UCSD-AML1 (cell line): ENCODE results near the gene XPNPEP2.
"Not testable (repeated sequence)": the region's sequence is repeated elsewhere in the genome, so short reads cannot be mapped to it uniquely, and the experiment has no call there.

ENCODE experiments used
- DNase-seq: peaks from one replicate; lab custom pipeline; 2025; ENCODE audit not compliant: unreplicated experiment; lab: John Stamatoyannopoulos, UW

XPNPEP2 gene

GRCh38 chrX:129719931-129720530 lies 18.7 kb upstream of the XPNPEP2 start:
- no peak for DNase-seq

DNA sequence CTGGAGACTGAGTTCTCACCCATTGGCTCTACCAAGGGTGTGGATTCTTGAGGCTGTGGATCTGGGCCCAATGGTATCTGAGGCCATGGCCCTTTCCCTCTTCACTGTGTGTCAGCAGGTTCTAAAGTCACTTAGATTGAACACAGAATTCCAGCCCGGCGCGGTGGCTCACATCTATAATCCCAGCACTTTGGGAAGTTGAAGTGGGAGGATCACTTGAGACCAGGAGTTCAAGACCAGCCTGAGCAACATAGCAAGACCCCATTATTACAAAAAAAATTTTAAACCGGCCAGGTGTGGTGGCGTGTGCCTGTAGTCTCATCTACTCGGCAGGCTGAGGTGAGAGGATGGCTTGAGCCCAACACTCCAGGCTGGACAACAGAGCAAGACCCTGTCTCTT lies 18.0 kb upstream of the XPNPEP2 start:
- no peak for DNase-seq

DNA sequence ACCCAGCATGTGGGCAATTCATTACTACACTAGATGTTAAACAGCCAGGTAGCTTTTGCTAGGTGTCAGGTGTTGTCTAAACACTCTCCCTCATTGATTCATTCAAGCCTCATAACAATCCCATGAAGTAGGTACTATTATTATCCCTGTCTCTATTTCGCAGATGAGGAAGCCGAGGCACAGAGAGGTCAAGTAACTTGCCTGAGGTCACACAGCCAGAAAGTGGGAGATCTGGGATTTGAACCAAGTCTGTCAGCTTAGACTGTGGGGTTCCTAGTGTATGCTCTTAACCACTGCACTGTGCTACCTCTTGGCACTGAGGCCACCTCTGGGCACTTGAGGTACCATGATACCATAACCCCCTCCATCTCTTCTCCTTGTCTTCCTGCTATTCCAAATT lies 17.4 kb upstream of the XPNPEP2 start:
- DNase-seq, result no peak

GRCh38 chrX:129721870-129722269 lies 16.9 kb upstream of the XPNPEP2 start:
- DNase-seq, result no peak

DNA sequence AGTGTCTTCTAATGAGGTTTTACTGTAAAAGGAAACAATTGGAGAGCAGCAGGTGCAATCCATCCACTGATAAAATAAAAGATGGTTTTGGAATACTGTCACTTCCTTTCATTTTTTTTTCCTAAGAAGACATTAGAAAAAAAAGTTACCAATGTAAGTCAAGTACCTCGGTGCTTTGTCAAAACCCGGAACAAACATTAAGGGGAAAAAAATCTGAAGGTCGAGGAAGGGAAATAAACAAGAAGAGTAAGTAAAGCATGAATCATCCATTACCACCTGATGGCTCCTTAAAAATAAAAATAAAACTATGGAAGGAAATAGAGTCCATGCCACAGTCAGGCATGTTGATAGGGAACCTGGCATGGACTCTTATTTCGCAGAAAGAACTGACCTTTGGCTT lies 15.3 kb upstream of the XPNPEP2 start:
- DNase-seq, result no peak

GRCh38 chrX:129724754-129725153 lies 14.0 kb upstream of the XPNPEP2 start:
- no peak for DNase-seq

DNA sequence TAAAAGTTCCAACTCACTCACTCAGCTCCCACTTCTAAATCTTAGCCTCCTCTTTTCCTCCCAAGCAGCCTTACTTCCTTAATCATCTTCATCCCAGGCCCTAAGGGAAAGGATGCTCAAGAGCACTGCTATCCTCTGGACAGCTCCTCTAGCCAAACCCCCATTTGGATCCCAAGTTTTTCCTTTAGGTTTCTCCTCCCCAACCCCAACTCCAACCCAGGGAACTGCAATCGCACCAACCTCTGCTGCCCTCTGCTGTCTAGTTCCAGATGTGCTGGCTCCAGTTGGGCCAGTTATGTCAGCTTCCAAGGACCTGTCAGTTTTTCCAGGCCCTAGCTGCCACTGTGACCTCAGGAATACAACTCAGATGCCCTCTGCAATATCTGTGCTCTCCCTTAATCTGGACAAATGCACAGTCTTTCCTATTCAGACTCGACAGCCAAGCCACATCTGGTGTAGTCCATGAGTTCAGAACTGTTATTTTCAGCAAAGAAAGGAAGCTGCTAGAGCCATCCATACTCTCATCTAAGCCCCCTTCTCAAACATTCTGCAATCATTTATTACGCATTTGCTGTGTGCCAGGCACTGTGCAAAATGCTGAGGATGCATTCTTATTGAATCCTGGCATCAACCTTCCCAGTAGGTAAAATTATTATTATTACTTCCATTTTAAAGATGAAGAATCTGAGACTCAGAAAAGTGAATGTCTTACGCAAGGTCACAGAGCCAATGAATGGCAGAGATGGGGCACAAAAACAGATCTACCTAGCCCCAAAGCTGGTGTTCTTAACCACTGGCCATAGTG lies 12.3 kb upstream of the XPNPEP2 start:
- DNase-seq, result peak; percentile 44

GRCh38 chrX:129728061-129728460 lies 10.7 kb upstream of the XPNPEP2 start:
- DNase-seq, result no peak

DNA sequence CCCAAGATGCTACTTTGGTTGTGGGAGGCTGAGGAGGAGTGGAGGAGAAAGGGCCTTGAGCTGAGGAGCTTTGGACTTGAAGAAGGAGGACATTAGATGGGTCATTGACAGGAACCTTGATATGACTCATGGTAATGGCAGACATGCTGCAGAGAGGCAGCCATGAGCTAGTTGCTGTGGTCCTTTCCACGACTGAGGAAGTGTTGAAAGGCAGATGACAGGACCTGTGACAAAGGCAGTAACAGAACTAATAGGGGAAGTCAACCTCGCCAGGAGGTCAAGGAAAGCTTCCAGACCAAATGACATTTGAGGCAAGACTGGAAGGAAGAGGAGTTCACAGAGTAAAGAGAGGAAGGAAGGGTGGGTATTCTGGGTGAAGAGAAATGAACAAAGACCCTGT lies 7.6 kb upstream of the XPNPEP2 start:
- DNase-seq, result no peak

- no peak for DNase-seq
Observed at GRCh38 chrX:129732857-129733256, 5.9 kb upstream of the XPNPEP2 start.

DNA sequence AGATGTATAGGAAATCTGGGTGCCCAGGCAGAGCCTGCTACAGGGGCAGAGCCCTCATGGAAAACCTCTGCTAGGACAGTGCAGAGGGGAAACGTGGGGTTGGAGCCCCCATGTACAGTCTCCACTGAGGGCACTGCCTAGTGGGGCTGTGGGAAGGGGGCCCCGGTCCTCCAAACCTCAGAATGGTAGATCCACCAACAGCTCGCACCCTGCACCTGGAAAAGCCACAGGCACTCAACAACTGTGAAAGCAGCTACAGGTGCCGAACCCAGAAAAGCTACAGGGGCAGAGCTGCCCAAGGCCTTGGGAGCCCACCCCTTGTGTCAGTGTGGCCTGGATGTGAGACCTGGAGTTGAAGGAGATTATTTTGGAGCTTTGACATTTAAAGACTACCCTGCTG lies 5.4 kb upstream of the XPNPEP2 start:
- no peak for DNase-seq

- DNase-seq, result no peak
Observed at GRCh38 chrX:129736491-129736890, 2.3 kb upstream of the XPNPEP2 start.

DNA sequence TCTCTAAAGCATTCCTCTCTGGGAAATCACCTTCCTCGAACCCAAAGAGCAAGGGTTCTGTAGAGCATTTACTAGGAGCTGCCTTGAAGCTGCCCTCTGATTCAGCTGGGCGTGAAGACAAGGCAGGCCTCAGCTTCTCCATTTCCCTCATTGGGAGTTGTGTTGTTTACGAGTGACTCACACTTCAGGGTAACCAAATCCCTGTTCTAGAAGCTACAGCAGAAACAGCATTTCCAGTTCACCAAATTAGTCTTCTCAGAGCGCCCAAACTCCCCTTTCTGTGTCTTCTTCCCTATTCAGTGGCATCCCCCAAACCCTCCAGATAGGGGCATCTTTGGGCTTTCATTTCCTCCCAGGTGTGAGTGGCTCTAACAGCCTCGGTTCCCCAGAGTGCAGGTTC lies 863 bp upstream of the XPNPEP2 start:
- no peak for DNase-seq

DNA sequence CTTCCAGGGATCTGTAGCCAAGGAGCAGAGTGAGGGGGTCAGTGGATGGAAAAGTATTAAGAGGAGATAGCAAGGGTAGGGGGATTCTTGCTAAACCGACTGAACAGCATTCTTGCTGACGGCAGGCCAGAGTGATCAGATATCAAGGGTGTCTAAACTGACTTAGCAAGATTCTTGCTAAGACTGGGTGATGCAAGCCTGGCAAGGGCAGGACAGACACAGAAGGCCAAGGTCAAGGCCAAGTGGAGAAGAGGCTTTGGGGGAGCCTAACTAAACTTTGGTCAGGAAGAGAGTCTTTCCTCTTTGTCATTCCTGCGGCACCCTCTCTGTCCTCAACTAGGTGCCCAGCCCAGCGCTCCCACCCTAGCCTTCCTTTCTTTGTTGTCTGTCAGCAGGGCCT lies 799 bp downstream of the XPNPEP2 start:
- no peak for DNase-seq

GRCh38 chrX:129741880-129742758 lies 3.3 kb downstream of the XPNPEP2 start:
- DNase-seq, result no peak

GRCh38 chrX:129742759-129743152 lies 4.0 kb downstream of the XPNPEP2 start:
- DNase-seq, result not testable (repeated sequence)

- no peak for DNase-seq
Observed at GRCh38 chrX:129743821-129744220, 5.0 kb downstream of the XPNPEP2 start.

DNA sequence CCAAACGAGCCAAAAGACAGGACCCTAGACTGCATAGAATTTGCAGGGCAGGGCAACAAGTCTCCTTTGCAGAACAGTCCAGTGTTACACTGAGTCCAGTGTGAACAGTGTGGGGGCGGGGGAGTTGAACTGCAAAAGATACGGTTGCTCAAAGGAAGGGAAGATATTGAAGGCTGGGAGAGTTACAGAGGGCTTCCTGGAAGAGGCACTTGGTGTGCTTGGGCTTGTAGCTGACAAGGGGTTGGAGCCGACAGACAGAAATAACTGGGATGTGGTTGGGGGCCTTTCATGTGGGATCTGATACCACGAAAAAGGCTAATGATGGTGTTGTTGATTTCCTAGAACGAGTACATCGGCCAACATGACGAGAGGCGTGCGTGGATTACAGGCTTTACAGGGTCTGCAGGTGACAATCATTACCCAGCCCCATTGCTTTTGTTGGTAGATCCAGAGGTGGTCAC lies 6.1 kb downstream of the XPNPEP2 start:
- no peak for DNase-seq

- DNase-seq, result no peak
Observed at GRCh38 chrX:129746557-129747470, 8.0 kb downstream of the XPNPEP2 start.

DNA sequence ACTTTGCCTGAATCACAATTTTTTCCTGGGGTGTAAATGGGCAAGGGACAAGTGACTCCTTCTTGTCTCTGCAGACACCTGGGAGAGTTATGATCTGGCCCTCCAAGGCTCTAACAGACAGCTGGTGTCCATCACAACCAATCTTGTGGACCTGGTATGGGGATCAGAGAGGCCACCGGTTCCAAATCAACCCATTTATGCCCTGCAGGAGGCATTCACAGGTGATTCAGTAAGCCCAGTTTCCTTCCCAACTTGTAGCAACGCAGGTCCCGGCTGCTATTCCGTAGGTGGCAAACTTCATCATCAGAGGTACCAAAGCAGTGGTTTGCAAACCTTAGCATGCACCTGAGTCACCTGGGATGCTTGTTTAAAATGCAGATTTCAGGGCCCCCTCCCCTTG lies 8.8 kb downstream of the XPNPEP2 start:
- no peak for DNase-seq

DNA sequence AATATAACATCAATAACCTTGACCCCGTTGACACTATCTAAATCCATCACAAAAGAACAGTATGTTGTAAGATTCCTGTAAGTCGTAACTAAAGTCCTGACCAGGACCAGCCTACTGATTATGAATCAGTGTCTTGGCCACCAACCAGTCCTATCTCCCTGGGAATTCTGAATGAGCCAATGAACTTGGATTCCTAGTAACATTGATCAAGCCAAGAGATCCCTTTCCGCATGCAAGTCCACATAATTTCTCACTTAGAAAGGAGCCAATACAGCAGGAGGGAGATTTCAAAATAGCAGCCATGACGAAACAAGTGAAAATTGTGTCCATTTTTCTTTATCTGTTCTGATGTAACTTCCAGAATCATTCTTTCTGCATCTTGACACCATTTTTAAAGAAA lies 9.5 kb downstream of the XPNPEP2 start:
- no peak for DNase-seq
